Activated CD4-positive, alpha-beta memory T cell treated with anti-CD3 and anti-CD28 coated beads, Interleukin-2, amount 10 ng/mL, durations not matched to agents 7 days and 5 days (primary cell): ENCODE measurements around the gene SETBP1. TPM values are rescaled to one million over a fixed set of nuclear protein-coding genes. Genes with fewer than 3 reads are reported as not detected.

Experiments used
- CTCF ChIA-PET: fragments of 350-600 bp; sonication (Branson Sonifier 250); formaldehyde crosslinking; loops from one replicate; lab custom pipeline; 2021; ENCODE audit warnings: antibody characterized with exemption, inconsistent platforms; lab: Charles Lee
- POLR2A ChIA-PET: fragments of 350-600 bp; sonication (Branson Sonifier 250); formaldehyde crosslinking; loops from one replicate; lab custom pipeline; 2021; ENCODE audit warnings: antibody characterized with exemption; lab: Charles Lee
- DNase-seq: peaks from one replicate; pipeline ENCODE4 v3.0.0-alpha.2; 2020
- H3K27ac Mint-ChIP-seq: one replicate; pipeline ENCODE4 v1.8.0; 2021; ENCODE audit warnings: mild to moderate bottlenecking, mixed read lengths
- H3K27me3 Mint-ChIP-seq: one replicate; pipeline ENCODE4 v1.8.0; 2021; ENCODE audit warnings: mixed read lengths
- H3K36me3 Mint-ChIP-seq: one replicate; pipeline ENCODE4 v1.8.0; 2021; ENCODE audit warnings: low read depth, mixed read lengths
- H3K4me1 Mint-ChIP-seq: one replicate; pipeline ENCODE4 v1.8.0; 2021; ENCODE audit warnings: mixed read lengths
- H3K4me3 Mint-ChIP-seq: one replicate; pipeline ENCODE4 v1.8.0; 2021; ENCODE audit warnings: mild to moderate bottlenecking, mixed read lengths
- H3K9me3 Mint-ChIP-seq: one replicate; pipeline ENCODE4 v1.8.0; 2021; ENCODE audit warnings: mixed read lengths
- total RNA-seq, 2 experiments: library from RNA; stranded (reverse); gene quantifications; one replicate each; pipeline ENCODE4 v1.2.3, GENCODE V29; 2021

SETBP1 gene
- total RNA-seq, 2 experiments from 2014 or later: 15.8 to 18.2 TPM

- no peak overlapping the region for H3K27ac Mint-ChIP-seq
- no peaks in the 10 kb centered on the region for H3K9me3 Mint-ChIP-seq
- no peak for DNase-seq
- ChIA-PET CTCF (interaction anchor here (0.9 kb wide), 1 partner anchor 219 kb away, joined by 3 read pairs; no protein-coding TSS in a partner anchor), POLR2A (no interaction called here)
- peaks cover 2% of the 10 kb centered on the region for H3K36me3 Mint-ChIP-seq
- peaks cover 4% of the 10 kb centered on the region for H3K27me3 Mint-ChIP-seq
- H3K4me3 Mint-ChIP-seq: no peak overlapping the region
- peaks cover 30% of the 10 kb centered on the region for H3K4me1 Mint-ChIP-seq
Observed at GRCh38 chr18:44897411-44897810, 216.7 kb downstream of the SETBP1 start.

GRCh38 chr18:44897816-44898215, 217.1 kb downstream of the SETBP1 start:
- Mint-ChIP-seq H3K4me3 (no peak overlapping the region), H3K36me3 (peaks cover 2% of the 10 kb centered on the region), H3K9me3 (no peaks in the 10 kb centered on the region), H3K4me1 (peaks cover 27% of the 10 kb centered on the region), H3K27me3 (peaks cover 4% of the 10 kb centered on the region), H3K27ac (no peak overlapping the region)
- ChIA-PET POLR2A (no interaction called here), CTCF (interaction anchor here (0.9 kb wide), 1 partner anchor 219 kb away, joined by 3 read pairs; no protein-coding TSS in a partner anchor)
- DNase-seq: no peak

DNA sequence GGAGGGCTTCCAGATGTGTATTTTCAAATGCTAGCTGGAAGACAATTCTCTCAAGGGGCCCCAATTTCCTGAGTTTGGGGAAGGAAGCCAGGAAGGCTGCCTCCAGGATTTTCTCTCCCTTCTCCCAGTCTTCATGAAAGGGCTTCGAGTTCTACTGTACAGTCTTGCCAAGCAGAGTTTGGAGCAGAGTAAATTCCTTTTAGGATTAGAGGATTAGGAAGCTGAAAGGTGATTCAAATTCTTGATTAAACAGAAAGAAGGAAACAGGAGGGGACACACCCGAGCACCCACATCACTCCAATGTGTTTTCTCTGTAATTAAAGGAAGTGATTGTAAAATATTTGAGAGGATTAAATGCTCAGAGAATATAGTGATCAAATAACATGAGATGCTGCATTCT, 217.8 kb downstream of the SETBP1 start:
- H3K36me3 Mint-ChIP-seq: peaks cover 2% of the 10 kb centered on the region
- DNase-seq: no peak
- no peak overlapping the region for H3K27ac Mint-ChIP-seq
- H3K27me3 Mint-ChIP-seq: peaks cover 4% of the 10 kb centered on the region
- ChIA-PET CTCF (no interaction called here), POLR2A (no interaction called here)
- H3K4me1 Mint-ChIP-seq: peaks cover 20% of the 10 kb centered on the region
- H3K9me3 Mint-ChIP-seq: no peaks in the 10 kb centered on the region
- H3K4me3 Mint-ChIP-seq: no peak overlapping the region

DNA sequence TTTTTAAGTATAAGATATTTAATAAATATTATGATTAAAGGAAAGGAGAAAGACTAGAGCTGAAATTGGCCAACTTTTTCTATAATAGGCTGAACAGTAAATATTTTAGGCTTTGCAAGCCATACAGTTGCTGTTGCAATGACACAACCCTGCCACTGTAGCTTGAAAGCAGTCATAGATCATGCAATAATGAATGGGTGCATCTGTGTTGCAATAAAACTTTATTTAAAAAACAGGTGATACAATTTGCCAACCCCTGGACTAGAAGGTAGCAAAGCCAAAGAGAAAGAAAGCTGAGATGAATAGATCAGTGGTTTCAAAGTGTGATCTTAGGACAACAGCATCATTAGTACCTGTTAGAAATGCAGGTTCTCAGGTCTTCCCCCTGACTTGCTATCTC, 219.1 kb downstream of the SETBP1 start:
- Mint-ChIP-seq H3K27me3 (peaks cover 9% of the 10 kb centered on the region), H3K36me3 (peaks cover 3% of the 10 kb centered on the region), H3K4me1 (peaks cover 10% of the 10 kb centered on the region), H3K27ac (no peak overlapping the region), H3K4me3 (no peak overlapping the region), H3K9me3 (peaks cover 2% of the 10 kb centered on the region)
- ChIA-PET POLR2A (interaction anchor here (0.8 kb wide), 1 partner anchor 113 kb away, joined by 3 read pairs; no protein-coding TSS in a partner anchor), CTCF (interaction anchor here (1.1 to 2.4 kb wide), 2 partner anchors 13 to 221 kb away, joined by 3 to 6 read pairs; no protein-coding TSS in a partner anchor)
- DNase-seq: no peak

GRCh38 chr18:44900627-44901026, 219.9 kb downstream of the SETBP1 start:
- Mint-ChIP-seq H3K27ac (no peak overlapping the region), H3K4me1 (peaks cover 7% of the 10 kb centered on the region), H3K4me3 (no peak overlapping the region), H3K27me3 (peaks cover 12% of the 10 kb centered on the region), H3K9me3 (peaks cover 2% of the 10 kb centered on the region), H3K36me3 (peaks cover 5% of the 10 kb centered on the region)
- ChIA-PET POLR2A (no interaction called here), CTCF (interaction anchor here (2.4 kb wide), 1 partner anchor 222 kb away, joined by 6 read pairs; no protein-coding TSS in a partner anchor)
- DNase-seq: no peak

- Mint-ChIP-seq H3K9me3 (peaks cover 2% of the 10 kb centered on the region), H3K4me3 (no peak overlapping the region), H3K27me3 (peaks cover 14% of the 10 kb centered on the region), H3K36me3 (peaks cover 5% of the 10 kb centered on the region), H3K4me1 (peaks cover 9% of the 10 kb centered on the region), H3K27ac (no peak overlapping the region)
- POLR2A ChIA-PET: no interaction called here
- no peak for DNase-seq
- CTCF ChIA-PET: interaction anchor here (2.4 kb wide), 1 partner anchor 222 kb away, joined by 6 read pairs; no protein-coding TSS in a partner anchor
Observed at GRCh38 chr18:44901283-44901682, 220.6 kb downstream of the SETBP1 start.

DNA sequence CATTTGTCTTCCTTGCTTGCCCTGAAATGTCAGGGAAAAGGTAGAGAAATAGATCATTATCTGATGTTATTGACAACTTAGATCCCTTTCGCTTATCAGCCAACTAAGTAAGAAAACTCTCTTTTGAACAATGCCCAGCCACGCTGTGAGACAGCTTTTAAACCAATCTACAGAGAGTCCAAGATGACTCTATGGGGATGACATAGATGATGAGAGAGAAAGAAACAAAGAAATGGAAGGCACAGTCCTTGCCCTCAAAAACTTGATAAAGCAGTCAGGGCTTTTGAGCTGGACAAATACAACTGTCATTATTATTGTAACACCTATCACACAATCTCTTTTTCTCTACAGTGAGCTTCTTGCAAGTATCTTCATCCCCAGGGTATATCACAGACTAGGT, 222.6 kb downstream of the SETBP1 start:
- Mint-ChIP-seq H3K9me3 (peaks cover 2% of the 10 kb centered on the region), H3K36me3 (peaks cover 5% of the 10 kb centered on the region), H3K4me3 (no peak overlapping the region), H3K27ac (no peak overlapping the region), H3K27me3 (peaks cover 21% of the 10 kb centered on the region), H3K4me1 (peaks cover 9% of the 10 kb centered on the region)
- POLR2A ChIA-PET: no interaction called here
- CTCF ChIA-PET: no interaction called here
- no peak for DNase-seq

GRCh38 chr18:44904768-44905167, 224.1 kb downstream of the SETBP1 start:
- ChIA-PET POLR2A (no interaction called here), CTCF (no interaction called here)
- peaks cover 19% of the 10 kb centered on the region for H3K27me3 Mint-ChIP-seq
- no peak for DNase-seq
- H3K9me3 Mint-ChIP-seq: peaks cover 2% of the 10 kb centered on the region
- H3K4me1 Mint-ChIP-seq: peaks cover 15% of the 10 kb centered on the region
- peaks cover 5% of the 10 kb centered on the region for H3K36me3 Mint-ChIP-seq
- H3K4me3 Mint-ChIP-seq: no peak overlapping the region
- no peak overlapping the region for H3K27ac Mint-ChIP-seq

DNA sequence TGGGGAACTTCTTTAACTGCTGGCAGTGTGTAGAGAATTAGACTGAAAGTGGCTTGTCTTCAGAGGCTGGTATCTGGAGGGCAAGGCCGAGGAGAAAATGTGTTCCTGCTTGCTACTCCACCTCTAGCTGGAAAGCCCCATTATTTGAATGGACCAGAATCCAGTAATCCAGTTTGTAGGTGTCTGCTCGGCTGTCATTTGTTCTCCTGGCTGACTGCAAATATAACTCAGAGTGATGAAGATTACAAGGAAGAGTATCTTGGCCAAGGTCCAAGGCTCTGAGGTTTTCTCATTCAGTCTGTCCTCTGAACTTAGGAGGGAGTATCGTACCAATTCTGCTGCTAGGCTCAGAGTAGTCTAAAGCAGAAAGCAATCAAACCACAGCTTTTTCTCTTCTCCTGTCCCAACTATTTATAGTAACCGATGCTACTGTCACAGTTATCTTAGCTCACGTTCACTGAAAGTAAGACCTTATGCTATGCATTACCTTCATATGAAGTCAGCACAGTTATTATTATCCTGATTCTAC, 228.6 kb downstream of the SETBP1 start:
- Mint-ChIP-seq H3K36me3 (peaks cover 5% of the 10 kb centered on the region), H3K9me3 (peaks cover 2% of the 10 kb centered on the region), H3K27me3 (peaks cover 24% of the 10 kb centered on the region), H3K4me3 (no peak overlapping the region), H3K27ac (no peak overlapping the region), H3K4me1 (peaks cover 19% of the 10 kb centered on the region)
- DNase-seq: no peak
- CTCF ChIA-PET: no interaction called here
- POLR2A ChIA-PET: no interaction called here

DNA sequence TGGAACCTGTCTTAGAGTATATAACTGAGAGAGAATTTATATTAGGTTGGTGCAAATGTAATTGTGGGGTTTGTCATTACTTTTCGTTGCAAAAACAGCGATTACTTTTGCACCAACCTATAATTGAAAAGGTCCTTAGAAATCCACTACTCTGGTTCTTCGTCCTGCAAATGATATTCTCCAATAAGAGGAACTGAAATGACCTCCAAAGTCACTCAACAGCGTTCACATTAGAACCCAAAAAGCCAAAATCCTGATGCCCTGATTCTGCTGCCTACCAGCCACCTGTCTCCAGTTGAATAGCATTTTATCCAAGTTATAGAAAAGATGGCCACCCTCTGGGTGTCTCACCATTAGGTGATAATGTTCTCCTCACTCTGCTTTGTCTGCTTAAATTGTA, 230.6 kb downstream of the SETBP1 start:
- Mint-ChIP-seq H3K4me1 (peaks cover 12% of the 10 kb centered on the region), H3K27me3 (peaks cover 21% of the 10 kb centered on the region), H3K4me3 (no peak overlapping the region), H3K27ac (no peak overlapping the region), H3K9me3 (no peaks in the 10 kb centered on the region), H3K36me3 (no peaks in the 10 kb centered on the region)
- POLR2A ChIA-PET: no interaction called here
- CTCF ChIA-PET: no interaction called here
- no peak for DNase-seq

GRCh38 chr18:44911773-44912172, 231.1 kb downstream of the SETBP1 start:
- no peak for DNase-seq
- no peak overlapping the region for H3K4me3 Mint-ChIP-seq
- H3K9me3 Mint-ChIP-seq: no peaks in the 10 kb centered on the region
- no peak overlapping the region for H3K27ac Mint-ChIP-seq
- no peaks in the 10 kb centered on the region for H3K36me3 Mint-ChIP-seq
- peaks cover 24% of the 10 kb centered on the region for H3K27me3 Mint-ChIP-seq
- CTCF ChIA-PET: no interaction called here
- POLR2A ChIA-PET: no interaction called here
- peaks cover 12% of the 10 kb centered on the region for H3K4me1 Mint-ChIP-seq

GRCh38 chr18:44912740-44913478, 232.2 kb downstream of the SETBP1 start:
- DNase-seq: no peak
- no peaks in the 10 kb centered on the region for H3K9me3 Mint-ChIP-seq

DNA sequence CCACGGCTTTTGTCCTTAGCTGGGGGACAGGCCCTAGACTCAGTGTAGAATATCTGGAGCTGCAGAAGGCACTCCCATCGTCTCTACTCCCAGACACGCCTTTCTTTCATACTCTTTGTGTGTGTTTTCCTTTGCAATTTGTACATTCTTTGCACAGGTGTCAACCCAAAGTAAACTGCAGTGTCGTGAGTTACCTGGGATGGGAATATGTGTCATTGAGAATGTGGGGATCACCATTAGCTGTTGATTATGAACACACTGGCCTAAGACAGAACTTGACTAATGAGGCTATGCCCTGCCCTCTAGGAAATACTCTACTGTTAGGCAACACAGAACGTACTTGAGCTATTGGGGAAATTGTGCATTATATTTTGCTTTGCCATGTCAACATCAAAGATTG, 233.3 kb downstream of the SETBP1 start:
- Mint-ChIP-seq H3K4me1 (peaks cover 10% of the 10 kb centered on the region), H3K36me3 (no peaks in the 10 kb centered on the region), H3K27ac (no peak overlapping the region), H3K9me3 (no peaks in the 10 kb centered on the region), H3K4me3 (no peak overlapping the region), H3K27me3 (peaks cover 24% of the 10 kb centered on the region)
- ChIA-PET POLR2A (no interaction called here), CTCF (no interaction called here)
- DNase-seq: no peak

More at GRCh38 chr18:44912740-44913478, 232.2 kb downstream of the SETBP1 start:
- ChIA-PET POLR2A (no interaction called here), CTCF (interaction anchor here (0.6 to 1.3 kb wide), 2 partner anchors 13 to 129 kb away, joined by 3 read pairs; no protein-coding TSS in a partner anchor)
- no peaks in the 10 kb centered on the region for H3K36me3 Mint-ChIP-seq
- H3K27me3 Mint-ChIP-seq: peaks cover 24% of the 10 kb centered on the region
- H3K27ac Mint-ChIP-seq: no peak overlapping the region
- no peak overlapping the region for H3K4me3 Mint-ChIP-seq
- H3K4me1 Mint-ChIP-seq: peaks cover 12% of the 10 kb centered on the region
